Hepatocyte (in vitro differentiated cells): ENCODE results near the gene DENND2D. TPM values are rescaled to one million over a fixed set of nuclear protein-coding genes. Genes with fewer than 3 reads are reported as not detected.

Experiments used
- DNase-seq: peaks from one replicate; pipeline ENCODE4 v3.0.0-alpha.2; 2016; ENCODE audit warnings: low spot score
- H2AFZ ChIP-seq: fragments of 200-600 bp; sonication (generic); 2 replicates; pipeline ENCODE4 v1.6.0; 2016; ENCODE audit warnings: antibody characterized with exemption, mild to moderate bottlenecking
- H3K27ac ChIP-seq: fragments of 200-600 bp; sonication (generic); 2 replicates; pipeline ENCODE4 v1.5.1; 2016; ENCODE audit warnings: mild to moderate bottlenecking
- H3K27me3 ChIP-seq: fragments of 200-600 bp; sonication (generic); 2 replicates; pipeline ENCODE4 v1.6.1; 2016
- H3K36me3 ChIP-seq: fragments of 200-600 bp; sonication (generic); replicated peaks from 2 replicates; pipeline ENCODE4 v1.5.1; 2016; ENCODE audit warnings: low read depth; ENCODE audit not compliant: insufficient read depth
- H3K4me1 ChIP-seq: fragments of 200-600 bp; sonication (generic); 2 replicates; pipeline ENCODE4 v1.5.1; 2016; ENCODE audit warnings: mild to moderate bottlenecking, moderate library complexity; ENCODE audit not compliant: insufficient read depth
- H3K4me2 ChIP-seq: fragments of 200-600 bp; sonication (generic); 2 replicates; pipeline ENCODE4 v1.6.0; 2016
- H3K4me3 ChIP-seq: fragments of 200-600 bp; sonication (generic); 2 replicates; pipeline ENCODE4 v1.5.1; 2016; ENCODE audit warnings: mild to moderate bottlenecking
- H3K79me2 ChIP-seq: fragments of 200-600 bp; sonication (generic); 2 replicates; pipeline ENCODE4 v1.6.0; 2017; ENCODE audit warnings: mild to moderate bottlenecking
- H3K9me2 ChIP-seq: fragments of 200-600 bp; sonication (generic); replicated peaks from 2 replicates; pipeline ENCODE4 v1.6.0; 2017; ENCODE audit warnings: mild to moderate bottlenecking; ENCODE audit not compliant: insufficient read depth
- H3K9me3 ChIP-seq: fragments of 200-600 bp; sonication (generic); 2 replicates; pipeline ENCODE4 v1.5.1; 2016; ENCODE audit warnings: low read depth, mild to moderate bottlenecking
- H4K20me1 ChIP-seq: fragments of 200-600 bp; sonication (generic); 2 replicates; pipeline ENCODE4 v1.6.0; 2016; ENCODE audit warnings: mild to moderate bottlenecking; ENCODE audit not compliant: insufficient read depth, poor library complexity, severe bottlenecking
- EZH2 ChIP-seq: fragments of 200-600 bp; sonication (generic); IDR thresholded peaks from 2 replicates; pipeline ENCODE4 v1.6.1; 2016; ENCODE audit warnings: antibody characterized with exemption, mild to moderate bottlenecking, borderline replicate concordance
- EZH2phosphoT487 ChIP-seq: fragments of 200-600 bp; sonication (generic); IDR thresholded peaks from one replicate; pipeline ENCODE4 v1.6.1; 2018; ENCODE audit warnings: antibody characterized with exemption, mild to moderate bottlenecking, low read depth, moderate library complexity; ENCODE audit not compliant: unreplicated experiment, severe bottlenecking
- WGBS: methylation state at CpG from one replicate; pipeline ENCODE4 v1.1.6; 2016; ENCODE audit warnings: low lambda C conversion rate; ENCODE audit errors: missing lambda C conversion rate; 5-methylcytosine and 5-hydroxymethylcytosine counted together
- polyA plus RNA-seq: library from polyadenylated mRNA; unstranded; fragments of >200 nt; fragmentation: Nextera tagmentation; extraction: Ambion mirVana; gene quantifications from 2 replicates; pipeline ENCODE4 v1.2.1, GENCODE V29; 2016
- total RNA-seq: library from RNA; depleted of rRNA; stranded (reverse); fragments of >200 nt; gene quantifications from 2 replicates; pipeline ENCODE4 v1.2.3, GENCODE V29; 2014
- TF ChIP-seq, protein P1 (sequence below): fragments of 200-600 bp; sonication (generic); IDR thresholded peaks from 2 replicates; pipeline ENCODE4 v1.5.1; 2016; ENCODE audit warnings: antibody characterized with exemption, mild to moderate bottlenecking; ENCODE audit not compliant: poor library complexity

Gene DENND2D
- total and polyA plus RNA-seq, 2 experiments from 2014 or later, result 7.6 to 8.3 TPM

DNA sequence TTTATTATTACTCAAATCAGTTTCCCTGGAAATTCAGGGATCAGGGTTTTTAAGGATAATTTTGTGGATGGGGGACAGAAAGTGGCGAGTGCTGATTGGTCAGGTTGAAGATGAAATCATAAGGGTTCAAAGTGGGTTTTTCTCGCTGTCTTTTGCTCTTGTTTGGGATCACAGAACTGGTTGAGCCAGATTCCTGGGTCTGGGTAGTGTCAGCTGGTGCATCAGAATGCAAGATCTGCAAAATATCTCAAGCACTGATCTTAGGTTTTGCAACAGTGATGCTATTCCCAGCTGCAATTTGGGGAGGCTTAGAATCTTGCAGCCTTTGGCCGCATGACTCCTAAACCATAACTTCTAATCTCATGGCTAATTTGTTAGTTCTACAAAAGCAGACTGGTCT is 36.4 kb upstream of the DENND2D start:
- Histone ChIP-seq H3K9me2 (no peaks in the 10 kb centered on the region), H2AFZ (no peak overlapping the region), H3K27me3 (no peaks in the 10 kb centered on the region), H3K79me2 (no peaks in the 10 kb centered on the region), H3K27ac (peak overlapping the region; percentile 12), H3K4me3 (no peak overlapping the region), H3K4me1 (peaks cover 3% of the 10 kb centered on the region), H3K9me3 (no peaks in the 10 kb centered on the region), H4K20me1 (no peaks in the 10 kb centered on the region), H3K4me2 (no peak overlapping the region), H3K36me3 (no peaks in the 10 kb centered on the region)
- WGBS, result 38% methylated on average over 3 of the region's 3 CpGs
- no peak for DNase-seq
- TF ChIP-seq EZH2phosphoT487 (no peak), EZH2 (no peak)
- TF ChIP-seq, protein P1, sequence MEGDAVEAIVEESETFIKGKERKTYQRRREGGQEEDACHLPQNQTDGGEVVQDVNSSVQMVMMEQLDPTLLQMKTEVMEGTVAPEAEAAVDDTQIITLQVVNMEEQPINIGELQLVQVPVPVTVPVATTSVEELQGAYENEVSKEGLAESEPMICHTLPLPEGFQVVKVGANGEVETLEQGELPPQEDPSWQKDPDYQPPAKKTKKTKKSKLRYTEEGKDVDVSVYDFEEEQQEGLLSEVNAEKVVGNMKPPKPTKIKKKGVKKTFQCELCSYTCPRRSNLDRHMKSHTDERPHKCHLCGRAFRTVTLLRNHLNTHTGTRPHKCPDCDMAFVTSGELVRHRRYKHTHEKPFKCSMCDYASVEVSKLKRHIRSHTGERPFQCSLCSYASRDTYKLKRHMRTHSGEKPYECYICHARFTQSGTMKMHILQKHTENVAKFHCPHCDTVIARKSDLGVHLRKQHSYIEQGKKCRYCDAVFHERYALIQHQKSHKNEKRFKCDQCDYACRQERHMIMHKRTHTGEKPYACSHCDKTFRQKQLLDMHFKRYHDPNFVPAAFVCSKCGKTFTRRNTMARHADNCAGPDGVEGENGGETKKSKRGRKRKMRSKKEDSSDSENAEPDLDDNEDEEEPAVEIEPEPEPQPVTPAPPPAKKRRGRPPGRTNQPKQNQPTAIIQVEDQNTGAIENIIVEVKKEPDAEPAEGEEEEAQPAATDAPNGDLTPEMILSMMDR, result no peak

DNA sequence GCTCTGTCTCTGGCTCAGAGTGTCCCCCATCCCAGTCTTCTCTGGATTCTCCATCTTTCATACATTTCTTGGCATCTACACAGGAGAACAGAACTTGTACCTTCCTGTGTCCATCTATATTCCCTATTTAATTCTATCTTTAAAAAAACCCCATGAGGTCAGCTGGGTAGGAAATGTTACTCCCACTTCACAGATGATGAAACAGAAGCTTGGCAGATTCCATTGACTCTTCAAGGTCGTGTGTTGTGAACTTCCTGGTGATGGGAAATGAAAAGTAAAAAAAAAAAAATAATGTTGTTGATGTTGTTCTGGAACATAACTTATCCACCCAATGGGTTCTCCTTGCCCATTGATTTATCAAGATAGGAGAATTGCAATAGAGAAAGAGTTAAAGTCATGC is 35.9 kb upstream of the DENND2D start:
- no peak for DNase-seq
- no peaks in the 10 kb centered on the region for H3K79me2 ChIP-seq
- 61% methylated on average over 1 of the region's 1 CpG for WGBS
- H3K27me3 ChIP-seq, result no peaks in the 10 kb centered on the region
- H3K36me3 ChIP-seq, result no peaks in the 10 kb centered on the region
- H3K4me2 ChIP-seq, result no peak overlapping the region
- no peak overlapping the region for H2AFZ ChIP-seq
- peak overlapping the region; percentile 12 for H3K27ac ChIP-seq
- TF ChIP-seq, protein P1, result no peak
- no peak for TF ChIP-seq EZH2
- no peak for TF ChIP-seq EZH2phosphoT487
- H3K4me1 ChIP-seq, result peaks cover 3% of the 10 kb centered on the region
- H3K9me3 ChIP-seq, result no peaks in the 10 kb centered on the region
- H4K20me1 ChIP-seq, result no peaks in the 10 kb centered on the region
- H3K4me3 ChIP-seq, result no peak overlapping the region
- H3K9me2 ChIP-seq, result no peaks in the 10 kb centered on the region

DNA sequence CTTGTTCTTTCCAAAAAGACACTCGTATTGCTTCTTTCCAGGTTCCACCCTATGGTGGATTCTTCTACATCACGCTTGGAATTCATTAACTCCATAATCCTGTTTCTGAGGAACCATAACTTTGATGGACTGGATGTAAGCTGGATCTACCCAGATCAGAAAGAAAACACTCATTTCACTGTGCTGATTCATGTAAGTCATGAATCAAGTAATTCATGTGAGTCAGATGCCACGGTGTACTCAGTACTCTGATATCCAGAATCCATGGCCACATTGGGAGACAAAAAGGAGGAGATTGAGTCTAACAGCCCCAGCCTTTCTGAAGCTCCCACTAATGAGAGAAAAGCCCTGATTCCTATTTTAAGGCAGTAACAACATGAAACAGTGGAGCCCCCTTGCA is 34.4 kb upstream of the DENND2D start:
- peaks cover 3% of the 10 kb centered on the region for H3K4me1 ChIP-seq
- no peaks in the 10 kb centered on the region for H3K27me3 ChIP-seq
- H4K20me1 ChIP-seq, result no peaks in the 10 kb centered on the region
- no peaks in the 10 kb centered on the region for H3K9me2 ChIP-seq
- H3K27ac ChIP-seq, result no peak overlapping the region
- H3K4me2 ChIP-seq, result no peak overlapping the region
- H3K9me3 ChIP-seq, result no peaks in the 10 kb centered on the region
- H2AFZ ChIP-seq, result no peak overlapping the region
- no peaks in the 10 kb centered on the region for H3K79me2 ChIP-seq
- no peak for DNase-seq
- H3K36me3 ChIP-seq, result no peaks in the 10 kb centered on the region
- 77% methylated on average over 3 of the region's 3 CpGs for WGBS
- TF ChIP-seq EZH2, result no peak
- TF ChIP-seq, protein P1, result no peak
- TF ChIP-seq EZH2phosphoT487, result no peak
- H3K4me3 ChIP-seq, result no peak overlapping the region

DNA sequence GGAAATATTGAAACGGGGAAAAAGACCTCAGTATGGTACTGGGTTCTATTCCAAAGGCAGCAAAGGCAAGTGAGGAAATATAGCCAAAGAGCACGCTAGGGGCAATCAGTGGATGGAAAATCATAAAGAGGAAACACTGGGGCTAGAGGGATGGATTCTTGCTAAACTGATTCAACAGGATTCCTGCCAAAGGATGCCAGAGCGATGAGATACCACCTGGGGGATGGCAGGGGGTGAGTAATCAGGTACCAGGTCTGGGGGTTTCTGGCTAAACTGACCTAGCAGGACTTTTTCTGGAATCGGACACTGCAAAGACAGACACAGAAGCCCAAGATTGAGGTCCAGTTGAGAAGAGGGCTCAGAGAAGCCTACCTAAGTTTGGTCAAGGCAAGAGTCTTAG is 33.8 kb upstream of the DENND2D start:
- Histone ChIP-seq H3K4me2 (no peak overlapping the region), H3K79me2 (no peaks in the 10 kb centered on the region), H3K36me3 (no peaks in the 10 kb centered on the region), H3K4me1 (peaks cover 3% of the 10 kb centered on the region), H4K20me1 (no peaks in the 10 kb centered on the region), H3K27ac (no peak overlapping the region), H3K4me3 (no peak overlapping the region), H3K27me3 (no peaks in the 10 kb centered on the region), H3K9me3 (no peaks in the 10 kb centered on the region), H2AFZ (no peak overlapping the region), H3K9me2 (no peaks in the 10 kb centered on the region)
- WGBS, result 80% methylated on average over 4 of the region's 4 CpGs
- TF ChIP-seq EZH2 (no peak), EZH2phosphoT487 (no peak)
- TF ChIP-seq, protein P1, result no peak
- no peak for DNase-seq
